GM18505 (cell line): ENCODE data around the gene ZNF112.
"Not testable (repeated sequence)": the region's sequence is repeated elsewhere in the genome, so short reads cannot be mapped to it uniquely, and the experiment has no call there.

ENCODE experiments used
- ATAC-seq: cut with Tn5 transposase; IDR thresholded peaks from one replicate; pipeline ENCODE4 v1.9.1; 2021; ENCODE audit not compliant: unreplicated experiment
- POLR2A ChIP-seq: IDR thresholded peaks from 4 replicates; pipeline ENCODE4 v1.6.1; 2011; ENCODE audit warnings: borderline replicate concordance; ENCODE audit not compliant: insufficient read depth, insufficient read length; ENCODE audit errors: extremely low read depth

Gene ZNF112

GRCh38 chr19:44356383-44357111 lies at the start of gene ZNF112:
Gene ZNF112 (minus strand): TSS chr19:44356680. CDS start chr19:44340539, 16,141 bp downstream.
- ATAC-seq: no peak
- no peak for TF ChIP-seq POLR2A

GRCh38 chr19:44401139-44402115 lies 44.9 kb upstream of the ZNF112 start, which contains the start of gene ZNF285:
Gene ZNF285 (minus strand): TSS chr19:44401608. CDS start chr19:44397213, 4,395 bp downstream.
- TF ChIP-seq POLR2A: no peak
- ATAC-seq: peak; percentile 77

GRCh38 chr19:44389268-44389667 lies 32.8 kb upstream of the ZNF112 start:
- ATAC-seq: not testable (repeated sequence)

GRCh38 chr19:44374789-44375188 lies 18.3 kb upstream of the ZNF112 start:
- TF ChIP-seq POLR2A: no peak
- no peak for ATAC-seq

- no peak for ATAC-seq
- TF ChIP-seq POLR2A: no peak
These were observed 15.5 kb upstream of the ZNF112 start for GRCh38 chr19:44371815-44372480.

GRCh38 chr19:44367024-44367423 lies 10.5 kb upstream of the ZNF112 start:
- ATAC-seq: no peak
- TF ChIP-seq POLR2A: no peak

GRCh38 chr19:44346556-44346955 lies 9.9 kb downstream of the ZNF112 start:
- ATAC-seq: no peak
- TF ChIP-seq POLR2A: no peak

GRCh38 chr19:44345959-44346358 lies 10.5 kb downstream of the ZNF112 start:
- ATAC-seq: no peak
- no peak for TF ChIP-seq POLR2A

GRCh38 chr19:44344255-44344654 lies 12.2 kb downstream of the ZNF112 start:
- no peak for ATAC-seq

GRCh38 chr19:44341794-44342193 lies 14.7 kb downstream of the ZNF112 start:
- TF ChIP-seq POLR2A: no peak
- no peak for ATAC-seq

More at GRCh38 chr19:44344255-44344654, 12.2 kb downstream of the ZNF112 start:
- TF ChIP-seq POLR2A: no peak

GRCh38 chr19:44334639-44335038 lies 21.8 kb downstream of the ZNF112 start:
- not testable (repeated sequence) for ATAC-seq

GRCh38 chr19:44332145-44332544 lies 24.3 kb downstream of the ZNF112 start:
- no peak for ATAC-seq
- TF ChIP-seq POLR2A: no peak

- ATAC-seq: no peak
- TF ChIP-seq POLR2A: no peak
These were observed 40.6 kb downstream of the ZNF112 start for GRCh38 chr19:44315883-44316282.
